Spleen (tissue), 11 donors: ENCODE results near the gene RPS27A. TPM values are rescaled to one million over a fixed set of nuclear protein-coding genes. Genes with fewer than 3 reads are reported as not detected.

Experiments used
- DNase-seq: peaks from one replicate; pipeline ENCODE4 v3.0.0-alpha.2; 2020
- H3K27ac ChIP-seq, 8 donors: fragments of 200-600 bp; sonication (generic) in 7 of 8; 1 replicate in 4 of 8; 2 replicates in 4 of 8; pipeline versions ENCODE4 v1.5.0 to v1.8.0; 2016 to 2021; ENCODE audit warnings: inconsistent platforms in 4 of 8, mild to moderate bottlenecking in 4 of 8, moderate library complexity in 1 of 8
- H3K27me3 ChIP-seq, 7 donors: fragments of 200-600 bp; sonication (generic) in 6 of 7; replicated peaks in 1 of 7; 1 replicate in 4 of 7; 2 replicates in 3 of 7; pipeline versions ENCODE4 v1.5.0 to v1.8.0; 2016 to 2021; ENCODE audit warnings: inconsistent platforms in 3 of 7, mild to moderate bottlenecking in 1 of 7
- H3K36me3 ChIP-seq, 6 donors: fragments of 200-600 bp; sonication (generic) in 5 of 6; 1 replicate in 4 of 6; 2 replicates in 2 of 6; pipeline versions ENCODE4 v1.5.0 to v1.8.0; 2016 to 2021; ENCODE audit warnings: inconsistent platforms in 2 of 6
- H3K4me1 ChIP-seq, 6 donors: fragments of 200-600 bp; sonication (generic) in 5 of 6; 1 replicate in 3 of 6; 2 replicates in 3 of 6; pipeline versions ENCODE4 v1.5.0 to v1.8.0; 2016 to 2021; ENCODE audit warnings: inconsistent platforms in 3 of 6
- H3K4me3 ChIP-seq, 8 donors: fragments of 200-600 bp; sonication (generic) in 7 of 8; 1 replicate in 4 of 8; 2 replicates in 4 of 8; pipeline versions ENCODE4 v1.5.0 to v1.8.0; 2016 to 2021; ENCODE audit warnings: inconsistent platforms in 4 of 8, mild to moderate bottlenecking in 4 of 8, moderate library complexity in 2 of 8
- H3K9me3 ChIP-seq, 8 donors: fragments of 200-600 bp; sonication (generic) in 7 of 8; 1 replicate in 4 of 8; 2 replicates in 4 of 8; pipeline versions ENCODE4 v1.5.0 to v1.8.0; 2016 to 2021; ENCODE audit warnings: inconsistent platforms in 4 of 8
- POLR2A ChIP-seq, 3 donors: fragments of 450-650 bp; IDR thresholded peaks; one replicate each; pipeline ENCODE4 v1.5.1; 2017; ENCODE audit warnings: antibody characterized with exemption in 3 of 3, mild to moderate bottlenecking in 1 of 3
- POLR2AphosphoS5 ChIP-seq, 3 donors: sonication (generic); formaldehyde crosslinking; IDR thresholded peaks; one replicate each; pipeline ENCODE4 v1.5.1; 2017; ENCODE audit warnings: antibody characterized with exemption in 3 of 3
- WGBS, 5 donors: extraction: QIAGEN DNeasy Blood & Tissue Kit in 3 of 5; methylation state at CpG; one replicate each; pipeline versions ENCODE4 v1.1.5 to v1.1.7; 2013 to 2018; 5-methylcytosine and 5-hydroxymethylcytosine counted together
- intact Hi-C: fragments of 100-400 bp; cut with DNase I; formaldehyde crosslinking; loops from one replicate; pipeline ENCODE4 v1.15.0; 2023; ENCODE audit warnings: low total_unique reads
- polyA plus RNA-seq, 3 donors: library from polyadenylated mRNA; stranded (reverse); fragments of 200-250 nt; gene quantifications; one replicate each; pipeline ENCODE4 v1.2.1, GENCODE V29; 2013
- total RNA-seq, 7 donors: library from RNA; depleted of rRNA in 3 of 7; stranded (reverse); fragments of >200 nt in 3 of 7; fragmentation: NEBNext Ultra II Directional in 4 of 7; extraction: Animal tissue kit (Norgen Biotek cat#: 25700) in 4 of 7; gene quantifications; one replicate each; pipeline versions ENCODE4 v1.1.0 to v1.2.1, GENCODE V29; 2016 to 2021
- TF ChIP-seq, protein P1 (sequence below), 11 experiments: fragments of 200-600 bp in 7 of 11; fragments of 450-650 bp in 4 of 11; sonication (generic) in 4 of 11; IDR thresholded peaks in 8 of 11; conservative IDR thresholded peaks in 3 of 11; 1 replicate in 7 of 11; 2 replicates in 4 of 11; pipeline versions ENCODE4 v1.4.0 to v1.8.0; 2016 to 2021; ENCODE audit warnings: antibody characterized with exemption in 11 of 11, inconsistent platforms in 4 of 11, mild to moderate bottlenecking in 1 of 11
- donor health status: healthy with polysubstance abuse.
- donor health status: DM: no; HTN: no; CAD: no; lungs with moderate emphysema.
- donor health status: DM: no; HTN: no; CAD: no.
- donor health status: Bipolar disorder and iron deficiency.
- donor health status: healthy.
- donor health status: DM: no; HTN: no; CAD: no.
- donor health status: DM: yes; HTN: yes; CAD: no.

The RPS27A gene
- total and polyA plus RNA-seq, 10 donors, result 939 to 4,730 (median 1,367) TPM

DNA sequence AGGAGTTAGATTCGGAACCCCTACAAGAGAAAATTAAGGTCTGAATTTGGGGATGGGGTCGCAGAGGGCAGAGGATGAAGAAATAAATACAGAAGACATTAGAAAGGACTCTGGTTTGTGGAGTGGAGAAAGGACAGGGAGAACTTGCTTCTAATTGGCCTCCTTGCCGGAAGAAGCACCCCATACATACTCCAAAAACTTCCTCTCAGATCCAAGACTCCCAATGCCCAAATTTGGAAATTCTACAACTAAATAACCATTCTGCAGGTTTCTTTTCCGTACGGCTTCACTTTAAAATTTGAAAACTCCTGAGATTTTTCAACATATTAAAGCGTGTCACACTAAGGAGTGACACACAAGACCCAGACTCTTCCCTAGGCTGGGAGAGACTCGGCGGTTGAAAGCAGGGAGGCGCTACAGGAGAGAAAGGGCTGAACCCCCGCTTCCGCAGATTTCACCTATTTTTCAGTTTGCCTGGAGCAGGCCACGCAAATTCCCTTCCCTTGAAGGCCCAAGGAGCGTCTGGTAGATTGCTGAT, 873 bp upstream of the RPS27A start:
- Histone ChIP-seq H3K27ac (peak overlapping the region; percentile 91 to 99 (median 93)), H3K4me3 (peak overlapping the region; percentile 75 to 99 (median 90)), H3K4me1 (peaks cover 23 to 86% (median 56%) of the 10 kb centered on the region in 6 donors), H3K27me3 (no peaks in the 10 kb centered on the region), H3K36me3 (peaks cover 0 to 33% (median 28%) of the 10 kb centered on the region in 6 donors), H3K9me3 (no peaks in the 10 kb centered on the region)
- DNase-seq, result peak; percentile 87
- intact Hi-C loops, result no loop called here
- 5 to 10% (median 8%) methylated on average over 13 of the region's 13 CpGs for WGBS, 5 donors
- TF ChIP-seq, protein P1, sequence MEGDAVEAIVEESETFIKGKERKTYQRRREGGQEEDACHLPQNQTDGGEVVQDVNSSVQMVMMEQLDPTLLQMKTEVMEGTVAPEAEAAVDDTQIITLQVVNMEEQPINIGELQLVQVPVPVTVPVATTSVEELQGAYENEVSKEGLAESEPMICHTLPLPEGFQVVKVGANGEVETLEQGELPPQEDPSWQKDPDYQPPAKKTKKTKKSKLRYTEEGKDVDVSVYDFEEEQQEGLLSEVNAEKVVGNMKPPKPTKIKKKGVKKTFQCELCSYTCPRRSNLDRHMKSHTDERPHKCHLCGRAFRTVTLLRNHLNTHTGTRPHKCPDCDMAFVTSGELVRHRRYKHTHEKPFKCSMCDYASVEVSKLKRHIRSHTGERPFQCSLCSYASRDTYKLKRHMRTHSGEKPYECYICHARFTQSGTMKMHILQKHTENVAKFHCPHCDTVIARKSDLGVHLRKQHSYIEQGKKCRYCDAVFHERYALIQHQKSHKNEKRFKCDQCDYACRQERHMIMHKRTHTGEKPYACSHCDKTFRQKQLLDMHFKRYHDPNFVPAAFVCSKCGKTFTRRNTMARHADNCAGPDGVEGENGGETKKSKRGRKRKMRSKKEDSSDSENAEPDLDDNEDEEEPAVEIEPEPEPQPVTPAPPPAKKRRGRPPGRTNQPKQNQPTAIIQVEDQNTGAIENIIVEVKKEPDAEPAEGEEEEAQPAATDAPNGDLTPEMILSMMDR (IDR thresholded peaks at IDR 0.05 in 8 of 11, conservative IDR thresholded peaks at IDR 0.05 in 3 of 11), result no peak
- no peak for TF ChIP-seq POLR2AphosphoS5 (IDR thresholded peaks at IDR 0.05)
- no peak for TF ChIP-seq POLR2A (IDR thresholded peaks at IDR 0.05)

DNA sequence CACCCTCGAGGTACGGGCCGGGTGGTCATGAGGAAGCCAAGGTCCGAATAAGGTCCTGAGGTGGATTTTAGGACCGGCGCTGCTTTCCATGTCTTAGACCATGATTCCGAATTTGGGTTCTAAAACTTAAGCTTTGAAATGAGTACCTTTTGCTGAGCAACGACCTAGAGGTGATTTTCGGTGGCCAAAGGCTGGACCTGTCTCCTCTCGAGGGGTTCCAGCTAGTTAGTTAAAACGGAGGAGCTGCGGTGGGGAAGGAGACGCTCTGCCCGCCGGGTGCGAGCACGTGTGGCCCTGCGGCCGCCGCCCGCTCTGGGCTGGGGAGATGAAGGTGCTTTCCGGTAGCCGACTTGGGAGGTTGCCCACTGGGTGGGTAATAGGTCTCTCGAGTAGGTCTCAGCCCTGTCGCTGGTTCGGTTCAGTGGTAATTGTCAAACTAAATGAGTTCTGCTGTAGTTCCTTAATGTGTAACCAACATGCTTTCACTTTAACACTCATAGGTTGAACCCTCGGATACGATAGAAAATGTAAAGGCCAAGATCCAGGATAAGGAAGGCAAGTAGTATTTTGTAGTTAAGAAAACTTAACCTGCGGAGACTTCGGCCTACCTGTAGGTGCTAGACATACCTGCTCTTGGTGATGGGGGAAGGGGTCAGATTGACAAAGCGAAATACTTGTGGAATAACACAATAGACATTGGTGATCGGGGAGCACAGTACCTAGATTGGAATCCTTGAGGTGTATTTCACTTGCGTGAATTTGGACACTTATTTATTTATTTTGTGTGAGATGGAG, 572 bp downstream of the RPS27A start:
- Histone ChIP-seq H3K4me3 (peak overlapping the region; percentile 75 to 99 (median 90)), H3K9me3 (no peaks in the 10 kb centered on the region), H3K36me3 (peaks cover 0 to 48% (median 38%) of the 10 kb centered on the region in 6 donors), H3K4me1 (peaks cover 23 to 75% (median 46%) of the 10 kb centered on the region in 6 donors), H3K27me3 (no peaks in the 10 kb centered on the region), H3K27ac (peak overlapping the region; percentile 91 to 99 (median 93))
- intact Hi-C loops, result no loop called here
- DNase-seq, result peak; percentile 90
- 4 to 7% (median 6%) methylated on average over 33 of the region's 33 CpGs for WGBS, 5 donors
- TF ChIP-seq POLR2AphosphoS5 (IDR thresholded peaks at IDR 0.05), result no peak
- TF ChIP-seq, protein P1 (IDR thresholded peaks at IDR 0.05 in 8 of 11, conservative IDR thresholded peaks at IDR 0.05 in 3 of 11), result no peak
- TF ChIP-seq POLR2A (IDR thresholded peaks at IDR 0.05), result no peak

DNA sequence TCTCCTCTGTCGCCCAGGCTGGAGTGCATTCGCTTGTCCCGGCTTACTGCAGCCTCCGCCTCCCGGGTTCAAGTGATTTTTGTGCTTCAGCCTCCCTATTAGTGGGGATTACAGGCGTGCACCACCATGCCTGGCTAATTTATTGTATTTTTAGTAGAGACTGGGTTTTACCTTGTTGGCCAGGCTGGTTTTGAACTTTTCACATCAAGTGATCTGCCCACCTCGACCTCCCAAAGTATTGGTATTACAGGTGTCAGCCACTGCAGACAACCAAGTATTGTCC, 1.1 kb downstream of the RPS27A start:
- H3K4me3 ChIP-seq, result peak overlapping the region; percentile 75 to 99 (median 90)
- H3K4me1 ChIP-seq, result peaks cover 23 to 70% (median 41%) of the 10 kb centered on the region in 6 donors
- H3K36me3 ChIP-seq, result peaks cover 0 to 53% (median 42%) of the 10 kb centered on the region in 6 donors
- intact Hi-C loops, result no loop called here
- WGBS, 5 donors, result 48 to 78% (median 69%) methylated on average over 7 of the region's 7 CpGs
- no peaks in the 10 kb centered on the region for H3K27me3 ChIP-seq
- peak overlapping the region; percentile 91 to 99 (median 93) for H3K27ac ChIP-seq
- no peaks in the 10 kb centered on the region for H3K9me3 ChIP-seq
- TF ChIP-seq POLR2AphosphoS5 (IDR thresholded peaks at IDR 0.05) (no peak), POLR2A (IDR thresholded peaks at IDR 0.05) (no peak)
- TF ChIP-seq, protein P1 (IDR thresholded peaks at IDR 0.05 in 8 of 11, conservative IDR thresholded peaks at IDR 0.05 in 3 of 11), result no peak
- no peak for DNase-seq
